ENCODE results near the gene PLA2G2C. TPM values are rescaled to one million over a fixed set of nuclear protein-coding genes. Genes with fewer than 3 reads are reported as not detected.

Gene PLA2G2C
- total RNA-seq, 4 donors from 2014 or later: 0.31 to 0.81 TPM; not detected in 2

- no peaks in the 10 kb centered on the region for H3K9me3 ChIP-seq
- H3K4me3 ChIP-seq: no peak overlapping the region
- 94 to 100% methylated on average over 1 to 2 of the region's 2 CpGs for WGBS, 2 donors (ENCODE audit: low coverage in 1 of 2)
- no peaks in the 10 kb centered on the region for H3K36me3 ChIP-seq
- TF ChIP-seq CTCF (IDR thresholded peaks at IDR 0.05) (no peak), POLR2AphosphoS5 (IDR thresholded peaks at IDR 0.05) (no peak), EP300 (IDR thresholded peaks at IDR 0.05) (no peak), POLR2A (IDR thresholded peaks at IDR 0.05) (no peak)
- H3K4me1 ChIP-seq: peaks cover 0 to 38% (median 5%) of the 10 kb centered on the region in 3 donors
- ATAC-seq: no peak
- H3K27me3 ChIP-seq: no peaks in the 10 kb centered on the region
- H3K27ac ChIP-seq: peak overlapping the region in 3 of 4 donors; percentile 77 to 83 (median 80)
Measured at GRCh38 chr1:20179371-20180128, 6.8 kb downstream of the PLA2G2C start.

- H3K36me3 ChIP-seq: no peaks in the 10 kb centered on the region
- 80 to 88% methylated on average over 4 to 9 of the region's 13 CpGs for whole genome bisulfite sequencing, 2 donors (ENCODE audit: low coverage in 1 of 2)
- peak; percentile 76 for ATAC-seq
- H3K27ac ChIP-seq: peak overlapping the region; percentile 37 to 83 (median 78)
- H3K27me3 ChIP-seq: no peaks in the 10 kb centered on the region
- peaks cover 0 to 35% (median 5%) of the 10 kb centered on the region in 3 donors for H3K4me1 ChIP-seq
- peak overlapping the region in 1 of 2 donors; percentile 6 for H3K4me3 ChIP-seq
- H3K9me3 ChIP-seq: no peaks in the 10 kb centered on the region
- TF ChIP-seq POLR2A (IDR thresholded peaks at IDR 0.05): no peak
- TF ChIP-seq POLR2AphosphoS5 (IDR thresholded peaks at IDR 0.05): peak; percentile 65
Measured at GRCh38 chr1:20178634-20179370, 7.5 kb downstream of the PLA2G2C start.

- H3K27me3 ChIP-seq: no peaks in the 10 kb centered on the region
- H3K4me1 ChIP-seq: peaks cover 0 to 41% (median 5%) of the 10 kb centered on the region in 3 donors
- H3K27ac ChIP-seq: no peak overlapping the region
- ATAC-seq: no peak
- H3K36me3 ChIP-seq: no peaks in the 10 kb centered on the region
- TF ChIP-seq EP300 (IDR thresholded peaks at IDR 0.05) (no peak), POLR2A (IDR thresholded peaks at IDR 0.05) (no peak), CTCF (IDR thresholded peaks at IDR 0.05) (no peak), POLR2AphosphoS5 (IDR thresholded peaks at IDR 0.05) (no peak)
- H3K9me3 ChIP-seq: no peaks in the 10 kb centered on the region
- H3K4me3 ChIP-seq: no peak overlapping the region
- 53 to 60% methylated on average over 5 to 9 of the region's 9 CpGs for WGBS, 2 donors (ENCODE audit: low coverage in 1 of 2)
Measured at GRCh38 chr1:20174937-20175666, 11.2 kb downstream of the PLA2G2C start.

GRCh38 chr1:20172033-20172590, 14.2 kb downstream of the PLA2G2C start:
- H3K27ac ChIP-seq: no peak overlapping the region
- ATAC-seq: no peak
- H3K4me3 ChIP-seq: no peak overlapping the region
- peaks cover 0 to 12% (median 0%) of the 10 kb centered on the region in 3 donors for H3K4me1 ChIP-seq
- 64% methylated on average over 3 of the region's 12 CpGs; no CpG with 5 or more reads in 1 of the 2 donors for WGBS, 2 donors (ENCODE audit: low coverage in 1 of 2)
- no peaks in the 10 kb centered on the region for H3K36me3 ChIP-seq
- no peaks in the 10 kb centered on the region for H3K27me3 ChIP-seq
- no peaks in the 10 kb centered on the region for H3K9me3 ChIP-seq
- TF ChIP-seq POLR2A (IDR thresholded peaks at IDR 0.05) (no peak), CTCF (IDR thresholded peaks at IDR 0.05) (no peak), POLR2AphosphoS5 (IDR thresholded peaks at IDR 0.05) (no peak), EP300 (IDR thresholded peaks at IDR 0.05) (no peak)

GRCh38 chr1:20169932-20170331, 16.4 kb downstream of the PLA2G2C start:
- 95 to 100% methylated on average over 3 to 4 of the region's 5 CpGs for WGBS, 2 donors (ENCODE audit: low coverage in 1 of 2)
- H3K27me3 ChIP-seq: no peaks in the 10 kb centered on the region
- no peak overlapping the region for H3K27ac ChIP-seq
- H3K4me3 ChIP-seq: no peak overlapping the region
- H3K36me3 ChIP-seq: no peaks in the 10 kb centered on the region
- no peak for ATAC-seq
- TF ChIP-seq POLR2AphosphoS5 (IDR thresholded peaks at IDR 0.05): no peak
- no peak for TF ChIP-seq POLR2A (IDR thresholded peaks at IDR 0.05)
- no peak for TF ChIP-seq CTCF (IDR thresholded peaks at IDR 0.05)
- TF ChIP-seq EP300 (IDR thresholded peaks at IDR 0.05): no peak
- H3K4me1 ChIP-seq: peaks cover 0 to 29% (median 0%) of the 10 kb centered on the region in 3 donors
- H3K9me3 ChIP-seq: peaks cover 0 to 4% (median 0%) of the 10 kb centered on the region in 3 donors
